H4 (cell line): ENCODE data around the gene MCOLN1. TPM values are rescaled to one million over a fixed set of nuclear protein-coding genes. Genes with fewer than 3 reads are reported as not detected.

Source experiments
- DNase-seq: peaks from one replicate; pipeline ENCODE4 v3.0.0-alpha.2; 2015; ENCODE audit warnings: low spot score
- total RNA-seq: library from RNA; depleted of rRNA; stranded (reverse); fragments of >200 nt; shearing (Covaris generic); gene quantifications from 2 replicates; pipeline ENCODE4 v1.2.3, GENCODE V29; 2014

The MCOLN1 gene
- total RNA-seq, 1 experiment from 2014 or later: 3.9 TPM

- no peak for DNase-seq
These were observed 20.3 kb downstream of the MCOLN1 start for GRCh38 chr19:7542556-7543348.

- DNase-seq: no peak
These were observed 22.2 kb downstream of the MCOLN1 start for GRCh38 chr19:7544626-7545025.

GRCh38 chr19:7545300-7545699, 22.9 kb downstream of the MCOLN1 start:
- DNase-seq: no peak

- no peak for DNase-seq
These were observed 23.5 kb downstream of the MCOLN1 start for GRCh38 chr19:7545904-7546303.

GRCh38 chr19:7547159-7547558, 24.7 kb downstream of the MCOLN1 start:
- DNase-seq: no peak

GRCh38 chr19:7549429-7550148, 27.2 kb downstream of the MCOLN1 start:
- no peak for DNase-seq

GRCh38 chr19:7550169-7550770, 27.8 kb downstream of the MCOLN1 start:
- no peak for DNase-seq

GRCh38 chr19:7550987-7551761, 28.8 kb downstream of the MCOLN1 start:
- DNase-seq: no peak

GRCh38 chr19:7552781-7553180, 30.4 kb downstream of the MCOLN1 start:
- DNase-seq: no peak

- no peak for DNase-seq
These were observed 32.1 kb downstream of the MCOLN1 start for GRCh38 chr19:7554565-7554964.

- no peak for DNase-seq
These were observed 32.8 kb downstream of the MCOLN1 start for GRCh38 chr19:7554990-7555864.

- no peak for DNase-seq
These were observed 34.4 kb downstream of the MCOLN1 start for GRCh38 chr19:7556696-7557315.

- DNase-seq: no peak
These were observed 36.2 kb downstream of the MCOLN1 start for GRCh38 chr19:7558667-7559066.

- DNase-seq: no peak
These were observed 36.7 kb downstream of the MCOLN1 start for GRCh38 chr19:7559102-7559501.

- no peak for DNase-seq
These were observed 37.8 kb downstream of the MCOLN1 start for GRCh38 chr19:7560255-7560654.

GRCh38 chr19:7561325-7561724, 38.9 kb downstream of the MCOLN1 start:
- no peak for DNase-seq

GRCh38 chr19:7562646-7563393, 40.4 kb downstream of the MCOLN1 start:
- no peak for DNase-seq

GRCh38 chr19:7564866-7565265, 42.4 kb downstream of the MCOLN1 start:
- DNase-seq: no peak

GRCh38 chr19:7565332-7565731, 42.9 kb downstream of the MCOLN1 start:
- DNase-seq: no peak

GRCh38 chr19:7570761-7571160, 48.3 kb downstream of the MCOLN1 start:
- DNase-seq: no peak
